Limb (tissue), 2 donors: Measurements from ENCODE around the gene EPHB1.

Source experiments
- DNase-seq, 2 donors: peaks; one replicate each; pipeline ENCODE4 v3.0.0-alpha.2; 2016; ENCODE audit errors: extremely low spot score in 2 of 2

EPHB1 gene

DNA sequence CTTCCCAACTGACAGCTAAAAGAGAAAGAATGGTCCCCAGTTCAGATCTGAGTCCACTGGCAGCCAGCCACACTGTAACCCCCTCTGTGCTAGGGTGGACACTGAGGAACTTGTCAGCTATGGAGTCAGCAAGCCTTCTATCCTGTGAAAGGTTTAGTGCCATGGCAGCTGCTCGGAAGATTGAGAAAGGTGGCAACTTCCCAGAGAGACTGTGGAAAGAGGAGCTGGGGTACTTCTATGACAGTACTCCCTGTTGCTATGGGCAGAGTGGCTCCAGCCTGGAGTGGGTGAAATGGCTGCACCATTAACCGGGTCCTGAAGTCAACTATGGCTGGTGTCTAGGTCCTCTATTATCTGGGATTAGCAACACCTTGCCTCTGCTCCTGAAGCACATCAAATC, 447.2 kb downstream of the EPHB1 start:
- DNase-seq: no peak

DNA sequence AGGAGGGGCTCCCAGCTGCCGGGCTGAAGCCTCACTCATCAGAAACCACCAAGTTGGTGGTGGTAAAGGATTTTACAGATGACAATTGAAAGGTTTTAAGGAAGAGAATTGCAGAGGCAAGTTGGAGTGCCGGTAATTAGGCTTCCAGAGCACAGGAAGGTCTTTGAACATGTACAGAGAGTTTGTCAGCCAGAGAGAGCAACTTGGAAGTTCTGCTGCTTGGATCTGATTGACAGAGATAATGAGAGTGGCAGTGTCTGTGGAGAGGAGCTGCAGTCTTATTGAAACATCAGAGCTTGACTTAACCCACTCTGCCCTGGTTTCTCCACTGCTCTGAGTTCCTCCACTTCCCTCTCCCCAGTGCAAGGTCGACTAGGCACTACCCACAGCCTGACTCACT, 448.6 kb downstream of the EPHB1 start:
- DNase-seq: no peak

DNA sequence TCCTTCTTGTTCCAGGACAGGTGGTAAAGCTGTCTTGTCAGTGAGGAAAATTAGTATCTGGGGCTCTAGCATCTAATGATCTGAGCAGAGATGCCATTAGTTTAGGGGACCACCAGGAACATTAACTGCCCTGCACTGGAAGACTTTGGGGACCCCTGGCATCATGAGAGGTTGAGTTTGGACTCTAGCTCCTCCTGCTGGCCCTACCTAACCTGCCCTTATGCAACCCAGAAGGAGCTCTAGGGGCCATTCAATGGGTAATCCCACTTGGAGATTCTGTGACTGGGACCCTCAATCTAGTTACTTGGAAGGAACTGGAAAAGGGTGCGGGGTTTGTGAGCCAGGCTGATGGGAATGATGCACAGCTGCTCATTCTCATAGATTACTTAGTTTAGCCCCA, 451.0 kb downstream of the EPHB1 start:
- DNase-seq: no peak

DNA sequence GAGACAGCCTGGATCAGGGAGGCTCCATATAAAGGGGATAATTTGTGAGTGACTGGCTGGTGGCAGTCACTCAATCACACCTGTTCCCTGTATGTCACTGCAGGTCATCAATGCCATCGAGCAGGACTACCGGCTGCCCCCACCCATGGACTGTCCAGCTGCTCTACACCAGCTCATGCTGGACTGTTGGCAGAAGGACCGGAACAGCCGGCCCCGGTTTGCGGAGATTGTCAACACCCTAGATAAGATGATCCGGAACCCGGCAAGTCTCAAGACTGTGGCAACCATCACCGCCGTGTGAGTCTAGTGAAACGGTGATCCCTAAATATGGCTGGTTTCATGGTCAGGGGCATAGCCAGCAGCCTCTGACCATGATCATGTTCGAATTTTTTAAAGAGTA, 453.2 kb downstream of the EPHB1 start:
- no peak for DNase-seq

DNA sequence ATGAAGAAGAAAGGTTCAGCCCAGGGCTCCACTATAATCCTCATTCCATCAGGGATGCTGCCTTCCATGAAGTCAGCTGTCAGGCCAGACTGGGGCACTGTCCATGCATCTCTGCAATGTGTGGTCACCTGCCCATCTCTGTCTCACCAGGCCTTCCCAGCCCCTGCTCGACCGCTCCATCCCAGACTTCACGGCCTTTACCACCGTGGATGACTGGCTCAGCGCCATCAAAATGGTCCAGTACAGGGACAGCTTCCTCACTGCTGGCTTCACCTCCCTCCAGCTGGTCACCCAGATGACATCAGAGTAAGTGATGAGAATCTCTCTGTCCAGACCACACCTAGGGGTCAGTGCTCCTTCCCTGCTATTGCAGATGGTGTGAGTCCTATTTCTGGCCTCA, 454.1 kb downstream of the EPHB1 start:
- DNase-seq: no peak

DNA sequence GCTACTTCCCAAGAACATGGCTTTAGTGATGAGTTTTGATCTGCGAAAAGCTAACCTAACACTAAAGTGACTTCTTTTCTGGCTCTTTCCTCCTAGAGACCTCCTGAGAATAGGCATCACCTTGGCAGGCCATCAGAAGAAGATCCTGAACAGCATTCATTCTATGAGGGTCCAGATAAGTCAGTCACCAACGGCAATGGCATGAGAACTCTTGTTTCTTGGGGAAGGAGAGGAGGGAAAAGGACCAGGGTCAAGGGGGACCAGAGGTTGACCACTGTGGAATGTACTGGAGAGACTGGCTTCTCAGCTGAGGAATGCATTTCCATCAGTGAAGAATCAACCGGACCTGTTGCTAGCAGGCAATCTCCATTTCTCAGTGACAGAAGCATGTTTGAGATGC, 463.9 kb downstream of the EPHB1 start:
- DNase-seq: no peak

DNA sequence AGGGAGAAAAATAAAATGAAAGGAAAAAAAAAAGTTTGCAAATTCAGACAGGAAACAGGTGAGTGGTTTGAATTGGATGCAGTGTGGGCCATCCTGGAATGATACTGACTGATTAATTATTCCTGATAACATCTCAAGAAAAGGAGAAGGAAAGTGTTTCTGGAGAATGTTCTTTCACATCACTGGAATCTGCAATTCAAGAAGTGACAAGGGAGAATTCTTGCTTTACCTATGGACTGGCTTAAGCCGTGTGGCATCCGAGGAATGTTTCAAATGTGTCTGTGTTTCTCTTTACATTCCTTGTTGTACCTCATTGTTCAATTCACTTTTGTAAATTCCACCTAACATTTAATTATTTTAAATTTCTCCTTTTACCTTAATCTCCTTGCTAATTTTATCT, 465.0 kb downstream of the EPHB1 start:
- DNase-seq: no peak

- no peak for DNase-seq
These were observed 466.2 kb downstream of the EPHB1 start for GRCh38 chr3:135261214-135261775.

GRCh38 chr3:135261916-135262315, 466.9 kb downstream of the EPHB1 start:
- DNase-seq: no peak

DNA sequence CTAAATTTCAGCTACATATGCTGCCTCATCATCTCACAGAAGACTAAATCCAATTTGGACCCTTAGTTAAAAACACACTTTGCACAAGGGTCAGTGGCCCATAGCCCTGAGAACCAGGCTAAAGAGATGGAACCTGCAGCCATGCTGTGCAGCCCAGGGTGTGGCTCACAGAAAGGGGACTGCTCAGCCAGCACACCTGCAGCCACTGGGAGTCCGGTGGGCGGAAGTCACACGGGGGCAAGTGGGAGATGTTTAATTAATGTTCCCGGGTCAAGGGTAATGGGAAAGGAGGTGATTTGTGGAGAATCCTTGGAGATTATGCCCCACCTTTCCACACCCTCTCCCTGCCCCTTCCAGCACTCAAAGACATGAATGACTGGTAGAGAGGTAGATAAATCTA, 467.4 kb downstream of the EPHB1 start:
- no peak for DNase-seq

- no peak for DNase-seq
These were observed 468.3 kb downstream of the EPHB1 start for GRCh38 chr3:135263331-135263730.

- DNase-seq: no peak
These were observed 472.4 kb downstream of the EPHB1 start for GRCh38 chr3:135267487-135267886.

- no peak for DNase-seq
These were observed 474.0 kb downstream of the EPHB1 start for GRCh38 chr3:135268941-135269532.

DNA sequence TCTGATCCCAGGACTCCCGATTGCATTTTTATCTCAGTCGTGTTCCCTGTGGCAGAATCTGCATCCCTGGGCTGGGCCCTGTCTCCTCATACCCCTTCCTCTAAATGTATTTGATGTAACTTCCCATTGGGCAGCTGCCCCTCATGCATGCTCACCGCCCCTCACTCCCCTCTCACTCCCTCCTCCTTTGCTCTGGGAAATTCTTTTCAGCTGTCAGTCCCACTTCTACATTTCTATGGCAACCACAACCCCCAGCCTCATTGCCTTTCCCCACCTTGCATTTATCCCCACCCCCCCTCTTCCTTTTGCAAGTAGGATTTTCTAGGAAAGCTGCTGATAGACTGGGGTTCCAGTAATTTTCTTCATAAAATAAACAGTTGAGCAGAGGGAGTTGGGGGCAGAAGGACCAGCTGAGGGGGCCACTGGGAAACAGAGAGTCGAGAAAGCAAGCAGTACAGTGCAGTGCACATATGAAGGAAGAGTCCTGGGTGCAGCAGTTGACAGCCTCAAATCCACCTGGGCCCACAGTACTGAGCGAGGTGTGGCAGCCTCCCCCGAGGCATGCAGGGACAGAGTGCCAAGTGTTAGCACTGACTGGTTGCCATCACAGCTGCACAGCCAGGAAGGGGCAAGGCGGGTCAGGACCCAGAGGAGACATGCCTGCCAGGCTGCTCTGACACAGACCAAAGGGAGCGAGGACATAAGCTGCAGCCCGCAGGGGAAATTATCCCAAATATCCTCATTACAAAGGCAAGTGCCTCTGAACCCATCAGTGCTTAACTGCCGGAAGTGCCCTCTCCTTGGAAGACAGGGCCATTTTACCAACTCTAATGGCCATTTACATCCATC, 476.3 kb downstream of the EPHB1 start:
- peak in 1 of 2 donors; percentile 35 for DNase-seq

GRCh38 chr3:135272026-135272669, 477.1 kb downstream of the EPHB1 start:
- no peak for DNase-seq

GRCh38 chr3:135292162-135292561, 497.1 kb downstream of the EPHB1 start:
- DNase-seq: no peak

- no peak for DNase-seq
These were observed 506.6 kb downstream of the EPHB1 start for GRCh38 chr3:135301670-135302069.

DNA sequence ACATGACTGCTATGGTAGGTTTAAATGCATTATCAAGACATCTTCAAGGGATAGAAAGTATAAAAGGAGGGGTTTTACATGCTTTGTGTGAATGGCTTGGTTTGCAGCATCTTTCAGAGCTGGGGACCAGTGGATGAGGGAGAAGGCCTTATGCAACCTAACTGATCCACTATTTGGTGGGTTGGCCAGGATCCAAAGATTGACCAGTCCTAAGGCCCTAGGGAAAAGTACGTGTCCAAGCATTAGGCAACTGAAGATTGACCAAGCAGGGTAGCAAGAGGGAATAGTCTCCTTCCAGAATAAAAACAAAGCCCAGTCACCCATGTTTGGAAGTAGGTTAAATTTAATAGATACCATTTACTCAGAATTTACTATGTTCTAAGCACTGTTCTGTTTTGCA, 509.3 kb downstream of the EPHB1 start:
- no peak for DNase-seq
